NCI-H82 treated with DMSO at 0.1 percent for 48 hours (cell line): ENCODE measurements around the gene PATE3.

ENCODE experiments used
- DNase-seq: peaks from one replicate; lab custom pipeline; 2025; ENCODE audit not compliant: unreplicated experiment; lab: John Stamatoyannopoulos, UW

The PATE3 gene, protein sequence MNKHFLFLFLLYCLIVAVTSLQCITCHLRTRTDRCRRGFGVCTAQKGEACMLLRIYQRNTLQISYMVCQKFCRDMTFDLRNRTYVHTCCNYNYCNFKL

DNA sequence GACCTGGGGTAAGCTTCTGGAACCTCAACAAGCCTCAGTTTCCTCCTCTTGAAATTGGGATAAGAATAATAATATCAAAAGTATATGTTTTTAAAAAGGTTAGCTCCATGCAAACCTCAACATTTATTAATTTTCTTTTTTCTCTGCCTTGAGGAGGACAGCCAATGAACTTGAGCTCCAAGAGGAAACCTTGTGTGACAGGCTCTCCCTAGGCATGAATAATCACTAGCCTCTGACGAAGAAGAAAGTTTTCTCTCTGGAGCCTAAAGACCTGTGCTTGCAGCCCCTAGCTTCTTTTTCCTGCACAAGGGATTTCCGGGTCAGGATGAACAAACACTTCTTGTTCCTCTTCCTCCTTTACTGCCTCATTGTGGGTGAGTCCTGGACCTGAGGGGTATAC is at the start of gene PATE3:
PATE3 (plus strand) TSS at position 301 of the 400 bp plus-strand sequence; CDS start at position 326, 25 bp downstream.
- DNase-seq: no peak

DNA sequence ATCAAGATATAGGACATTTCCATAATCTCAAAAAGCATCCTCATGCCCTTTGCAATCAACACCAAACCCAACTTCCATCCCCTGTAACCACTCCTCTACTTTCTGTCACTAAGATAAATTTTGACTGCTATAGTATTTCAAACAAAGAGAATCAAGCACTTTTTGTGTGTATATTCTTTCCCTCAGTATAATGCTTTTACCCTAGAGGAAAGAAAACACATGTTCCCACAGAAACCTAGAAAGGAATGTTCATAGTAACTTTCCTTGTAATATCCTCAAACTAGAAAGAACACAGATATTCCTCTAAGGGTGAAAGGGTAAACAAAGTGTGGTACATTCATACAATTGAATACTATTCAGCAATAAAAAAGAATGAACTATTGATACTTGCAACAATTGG is 47.3 kb upstream of the PATE3 start:
- DNase-seq: no peak

DNA sequence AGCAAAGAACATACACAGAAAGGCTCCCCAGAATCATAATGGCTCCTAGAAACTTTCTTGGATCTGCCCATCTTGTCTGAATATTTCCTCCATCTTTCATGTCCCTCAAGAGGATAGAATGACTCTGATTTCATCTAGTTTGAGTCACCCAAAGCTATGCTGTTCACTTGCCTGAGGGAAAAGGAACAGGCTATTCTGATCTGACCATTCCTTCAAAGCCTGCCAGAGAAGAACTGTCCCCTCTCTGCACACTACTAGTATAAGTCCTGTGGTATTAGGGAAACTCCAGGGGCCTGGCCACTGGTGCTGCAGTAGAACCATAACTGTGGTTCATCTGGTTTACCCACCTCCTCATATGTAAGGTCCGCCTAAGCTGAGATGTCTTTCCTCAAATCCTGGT is 44.2 kb upstream of the PATE3 start:
- no peak for DNase-seq

DNA sequence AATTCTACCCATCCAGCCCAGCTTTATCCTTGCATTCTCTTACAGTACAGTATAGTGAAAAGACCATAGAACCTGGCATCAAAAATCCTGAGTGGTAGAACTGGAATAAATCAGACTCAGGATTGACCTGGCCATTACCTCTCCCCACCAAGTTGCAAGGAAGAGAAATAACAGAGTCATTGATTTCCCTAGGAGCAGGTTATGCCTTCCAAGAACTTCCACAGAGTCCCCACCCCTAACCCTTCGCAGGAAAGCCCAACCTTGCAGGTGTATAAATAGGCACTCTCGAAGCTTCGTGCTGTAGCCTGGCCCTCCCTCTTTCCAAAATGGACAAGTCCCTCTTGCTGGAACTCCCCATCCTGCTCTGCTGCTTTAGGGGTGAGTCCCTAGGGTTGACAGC is 41.9 kb upstream of the PATE3 start, which contains the start of gene PATE1:
PATE1 (plus strand) TSS at position 301 of the 400 bp plus-strand sequence; CDS start at position 327, 26 bp downstream.
- no peak for DNase-seq

DNA sequence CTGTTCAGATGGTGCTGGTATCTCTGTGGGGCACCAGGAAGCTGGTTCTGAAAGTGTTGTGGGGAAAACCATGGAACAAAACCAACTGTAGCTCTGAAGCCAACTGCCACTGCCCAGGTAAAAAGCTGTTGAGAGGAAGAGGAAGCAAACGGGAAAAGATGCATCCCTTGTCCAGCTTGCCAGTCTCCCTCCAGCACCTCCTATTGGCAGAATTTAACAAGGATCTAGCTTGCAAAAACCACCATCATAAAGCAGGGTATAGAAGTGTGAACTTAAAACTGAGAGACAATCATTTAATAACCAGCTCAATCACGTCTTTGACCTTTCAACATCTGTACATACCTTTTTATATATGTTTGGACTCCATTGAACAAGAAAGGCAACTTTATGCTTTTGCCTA is 37.3 kb upstream of the PATE3 start:
- no peak for DNase-seq

DNA sequence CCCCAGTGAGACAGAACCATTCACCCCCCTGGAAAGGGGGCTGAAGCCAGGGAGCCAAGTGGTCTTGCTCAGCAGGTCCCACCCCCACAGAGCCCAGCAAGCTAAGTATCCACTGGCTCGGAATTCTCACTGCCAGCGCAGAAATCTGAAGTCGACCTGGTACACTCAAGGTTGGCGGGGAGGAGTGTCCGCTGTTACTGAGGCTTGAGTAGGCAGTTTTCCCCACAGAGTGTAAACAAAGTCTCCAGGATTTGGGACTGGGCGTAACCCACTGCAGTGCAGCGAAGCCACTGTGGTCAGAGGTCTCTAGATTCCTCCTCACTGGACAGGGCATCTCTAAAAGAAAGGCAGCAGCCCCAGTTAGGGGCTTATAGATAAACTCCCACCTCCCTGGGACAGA is 31.9 kb upstream of the PATE3 start:
- no peak for DNase-seq

DNA sequence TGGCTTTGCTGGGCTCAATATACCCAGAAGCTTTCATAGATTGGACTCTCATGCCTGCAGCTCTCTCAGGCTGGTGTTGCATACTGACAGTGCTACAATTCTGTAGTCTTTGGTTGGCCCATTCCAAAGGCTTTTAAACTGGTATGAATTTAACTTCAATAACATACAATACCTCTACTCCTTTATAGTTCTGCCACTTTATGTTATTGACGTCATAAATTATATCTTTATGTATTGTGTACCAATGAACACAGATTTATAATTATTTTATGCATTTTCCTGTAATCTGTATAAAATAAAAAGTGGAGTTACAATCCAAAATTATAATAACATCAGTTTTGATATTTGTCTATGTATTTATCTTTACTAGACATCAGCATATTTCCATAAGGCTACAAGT is 25.5 kb upstream of the PATE3 start:
- no peak for DNase-seq

DNA sequence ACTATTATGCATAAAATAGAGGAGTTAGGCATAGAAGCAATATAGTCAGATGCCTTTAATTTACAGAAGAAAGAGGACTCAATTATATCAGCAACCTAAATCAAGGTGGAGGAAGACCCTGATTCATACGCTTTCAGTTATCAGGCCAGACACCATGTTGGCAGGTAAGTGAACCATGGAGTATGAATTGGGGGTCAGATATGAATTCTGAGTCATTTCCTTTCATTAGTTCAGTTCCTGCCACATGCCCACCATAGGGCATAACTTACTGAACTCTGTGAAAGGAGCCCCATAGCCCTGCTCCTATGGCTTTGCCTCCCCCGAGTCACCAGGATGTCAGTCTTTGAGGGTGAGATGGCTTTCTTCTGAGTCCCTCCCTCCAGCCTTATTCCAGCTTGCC is 24.4 kb upstream of the PATE3 start:
- no peak for DNase-seq

DNA sequence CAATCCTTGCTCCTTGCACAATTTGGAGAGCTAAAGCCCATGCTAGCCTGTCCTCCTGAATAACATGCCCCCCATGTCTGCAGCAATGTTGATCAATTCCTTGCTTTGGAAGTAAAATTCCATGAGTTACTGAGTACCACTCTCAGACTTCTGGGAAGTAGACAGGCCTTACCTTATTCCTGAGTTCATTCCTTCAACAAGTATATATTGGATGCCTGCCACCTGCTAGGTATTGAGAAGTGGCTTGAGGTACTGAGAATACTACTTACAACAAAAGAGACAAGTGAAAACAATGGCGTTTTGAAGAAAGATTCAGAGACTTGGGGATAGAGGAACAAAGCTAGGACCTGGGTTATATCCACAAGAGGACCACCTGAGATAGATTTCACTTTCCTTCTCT is 21.7 kb upstream of the PATE3 start:
- DNase-seq: no peak

DNA sequence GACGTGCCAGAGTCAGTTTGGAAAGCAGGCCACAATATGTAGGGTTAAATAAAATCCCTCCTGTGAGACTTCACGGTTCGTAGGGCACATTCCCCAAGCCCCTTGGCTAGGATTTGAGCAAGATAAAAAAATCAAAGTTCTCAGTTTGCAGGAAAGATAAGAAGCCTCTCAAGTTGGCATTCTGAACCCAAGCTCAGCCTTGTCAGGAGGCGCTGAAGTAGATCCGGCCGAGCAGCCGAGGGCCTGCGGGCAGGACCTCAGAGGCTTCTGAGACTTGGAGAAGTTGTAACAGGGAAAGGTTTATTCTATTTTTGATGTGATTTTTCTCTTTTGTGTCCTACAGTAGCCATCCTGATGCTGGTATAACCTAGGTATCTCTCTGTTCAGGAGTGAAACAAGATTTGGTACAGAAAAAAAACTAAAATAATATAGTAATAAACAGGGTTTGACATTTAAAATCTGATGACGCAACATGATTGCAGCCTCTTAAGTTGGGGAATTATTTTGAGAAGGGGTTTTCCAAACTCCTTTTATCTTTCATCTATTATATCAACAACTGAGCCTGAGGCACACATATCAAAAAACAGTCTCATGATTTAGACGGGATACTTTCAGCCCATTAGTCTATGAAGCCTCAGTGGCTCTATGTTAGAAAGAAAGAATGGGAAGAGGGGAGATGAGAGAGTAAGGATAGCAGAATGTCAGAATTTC is 19.4 kb upstream of the PATE3 start:
- no peak for DNase-seq

DNA sequence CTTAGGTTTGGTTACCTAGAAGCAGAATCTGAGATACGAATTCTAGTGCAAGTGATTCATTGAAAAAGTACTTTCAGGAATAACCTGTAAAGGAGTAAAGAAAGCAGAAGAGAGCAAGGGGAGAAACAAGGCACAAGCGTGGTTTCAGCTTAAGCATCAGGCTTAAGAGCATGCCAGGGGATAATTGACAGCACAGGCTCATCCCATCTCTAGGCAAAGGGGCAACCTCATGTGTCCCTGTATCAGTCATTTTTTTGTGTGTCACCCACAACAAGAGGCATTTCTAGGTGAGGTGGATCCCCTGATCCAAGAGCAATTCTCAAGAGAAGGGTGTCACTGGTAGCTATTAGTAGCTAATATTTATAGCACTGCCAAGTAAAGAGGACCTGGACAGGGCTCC is 17.3 kb upstream of the PATE3 start:
- no peak for DNase-seq

DNA sequence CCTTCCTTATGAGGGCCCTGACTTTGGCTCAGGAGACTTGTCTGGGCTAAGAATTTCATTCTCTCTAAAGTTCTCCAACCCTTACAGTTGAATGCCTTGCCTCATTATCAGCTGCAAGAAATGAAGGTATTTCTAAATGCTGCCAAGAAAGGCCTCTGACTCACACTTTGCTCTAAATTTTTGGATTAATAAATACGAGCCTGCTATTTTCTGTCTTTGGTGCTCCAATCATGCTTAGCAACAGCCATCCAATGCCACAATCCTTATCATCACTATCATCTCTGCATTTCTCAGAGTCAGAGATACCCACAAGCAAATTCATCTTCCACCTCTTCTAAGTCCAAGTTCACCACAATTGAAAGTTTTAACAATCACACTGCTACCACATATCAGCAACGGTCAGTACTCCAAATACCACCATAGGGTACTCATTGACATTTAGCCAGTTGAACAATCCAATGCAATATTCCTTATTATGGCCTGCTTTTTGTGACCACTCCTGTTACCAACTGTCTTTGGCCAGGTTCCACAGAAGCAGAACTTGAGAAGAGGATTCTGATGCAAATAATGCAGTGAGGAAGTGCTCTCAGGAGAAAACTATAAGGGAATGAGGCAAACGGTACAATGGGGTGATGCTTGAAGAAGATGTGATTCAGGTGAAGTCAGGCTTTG is 15.0 kb upstream of the PATE3 start:
- no peak for DNase-seq

DNA sequence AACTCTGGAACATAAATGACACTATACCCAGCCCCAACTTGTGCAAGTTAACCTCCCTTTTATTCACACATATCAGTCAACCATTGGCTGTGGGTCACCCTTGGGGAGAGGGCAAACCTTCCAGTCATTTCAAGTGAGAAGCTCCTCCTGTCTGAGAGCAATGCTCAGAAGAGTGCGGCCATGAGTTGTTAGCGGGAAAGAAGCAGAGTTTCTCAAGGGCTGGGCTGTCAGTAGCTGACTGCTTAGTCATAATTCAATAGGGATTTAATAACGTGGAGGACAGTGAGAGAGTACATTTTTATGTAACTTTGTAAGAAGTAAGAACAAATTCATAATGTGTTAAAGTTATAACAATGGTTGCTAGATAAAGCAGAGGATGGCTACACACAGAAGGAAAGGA is 14.4 kb upstream of the PATE3 start:
- DNase-seq: no peak

DNA sequence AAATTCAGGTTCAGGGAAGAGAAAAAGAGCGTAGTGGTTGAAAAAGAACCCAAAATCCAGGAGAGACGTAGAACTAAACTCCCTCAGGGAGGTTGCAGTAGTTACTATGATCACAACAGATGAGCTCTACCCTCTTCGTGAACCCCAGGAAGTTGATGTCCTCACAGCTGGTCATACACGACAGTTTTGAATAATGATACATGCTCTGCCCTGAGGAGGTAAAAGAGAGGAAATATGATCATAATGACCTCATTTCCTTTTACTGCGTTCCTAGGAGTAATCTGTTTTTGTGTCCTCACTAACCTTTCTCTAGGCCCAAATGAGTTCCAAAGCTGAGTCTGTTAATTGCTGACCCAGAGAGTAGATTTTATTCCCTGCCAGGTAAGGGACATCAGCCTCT is 10.6 kb upstream of the PATE3 start:
- no peak for DNase-seq

DNA sequence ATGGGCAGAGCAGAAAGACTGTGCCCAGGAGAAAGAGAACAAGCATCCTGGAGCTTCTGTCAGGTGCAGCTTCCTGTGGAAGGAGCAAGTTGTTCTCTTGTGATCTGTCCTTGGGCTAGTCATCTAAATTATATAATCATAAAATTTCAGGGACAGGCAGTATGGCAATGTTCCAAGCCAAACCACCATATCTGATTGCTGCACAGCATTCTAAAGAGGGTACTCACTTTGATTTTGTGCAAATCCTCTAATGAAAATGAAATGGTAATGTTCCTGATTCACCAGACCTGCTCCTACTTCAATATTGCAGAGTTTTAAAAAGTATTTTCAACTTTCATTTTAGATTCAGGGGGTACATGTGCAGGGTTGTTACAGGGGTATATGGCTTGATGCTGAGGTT is 9.2 kb upstream of the PATE3 start, which contains the start of gene PATE2:
PATE2 (minus strand) TSS at position 101 of the 400 bp plus-strand sequence; CDS start at position 46, 55 bp downstream.
- DNase-seq: no peak

DNA sequence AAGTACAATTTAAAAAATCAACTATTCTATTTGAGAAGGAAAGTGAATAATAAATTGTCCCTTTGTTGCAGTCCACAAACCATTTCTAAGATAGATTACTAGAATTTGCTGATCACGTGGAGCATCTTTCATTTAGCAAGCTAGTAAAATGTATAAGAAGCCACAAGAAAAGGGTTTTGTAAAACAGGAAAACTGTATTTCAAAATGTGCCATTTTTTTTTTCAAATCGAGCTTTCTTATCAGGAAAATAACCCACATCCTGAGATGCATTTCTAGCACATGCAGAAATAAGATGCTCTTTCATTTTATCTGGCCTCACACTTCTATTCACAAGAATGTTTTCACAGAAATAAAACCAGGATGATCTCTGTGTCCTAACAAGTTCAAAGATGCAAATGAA is 3.2 kb upstream of the PATE3 start:
- DNase-seq: no peak

DNA sequence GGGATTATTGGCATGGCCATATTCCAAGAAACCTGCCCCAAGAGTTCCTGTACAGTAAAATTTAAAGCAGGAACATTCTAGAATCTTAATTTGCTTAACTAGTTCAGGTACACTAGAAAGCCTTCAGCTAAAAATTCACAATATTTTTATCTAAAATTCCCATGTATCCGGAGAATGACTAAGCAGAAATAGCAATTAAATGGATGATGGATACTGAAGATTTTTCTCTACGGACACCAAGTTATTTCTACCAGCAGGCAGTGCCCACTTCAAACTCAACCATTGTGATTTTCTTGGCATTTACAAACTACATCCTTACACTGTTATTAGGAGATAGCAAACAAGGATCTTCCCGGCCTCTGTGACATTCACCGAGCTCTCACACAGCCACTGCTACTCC is 2.9 kb downstream of the PATE3 start:
- no peak for DNase-seq

DNA sequence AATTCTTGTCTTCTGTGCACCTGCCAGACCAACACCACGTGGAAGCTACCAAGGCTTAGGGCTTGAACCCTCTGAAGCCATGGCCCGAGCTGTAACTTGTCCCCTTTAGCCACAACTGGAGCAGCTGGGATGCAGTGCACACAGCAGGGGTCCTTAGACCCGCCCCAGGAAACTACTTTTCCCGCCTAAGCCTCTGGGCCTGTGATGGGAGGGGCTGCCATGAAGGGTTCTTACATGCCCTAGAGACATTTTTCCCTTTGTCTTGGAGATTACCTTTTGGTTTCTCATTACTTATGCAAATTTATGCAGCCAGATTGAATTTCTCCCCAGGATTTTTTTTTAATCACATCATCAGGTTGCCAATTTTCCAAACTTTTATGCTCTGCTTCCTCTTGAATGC is 9.7 kb downstream of the PATE3 start:
- no peak for DNase-seq

DNA sequence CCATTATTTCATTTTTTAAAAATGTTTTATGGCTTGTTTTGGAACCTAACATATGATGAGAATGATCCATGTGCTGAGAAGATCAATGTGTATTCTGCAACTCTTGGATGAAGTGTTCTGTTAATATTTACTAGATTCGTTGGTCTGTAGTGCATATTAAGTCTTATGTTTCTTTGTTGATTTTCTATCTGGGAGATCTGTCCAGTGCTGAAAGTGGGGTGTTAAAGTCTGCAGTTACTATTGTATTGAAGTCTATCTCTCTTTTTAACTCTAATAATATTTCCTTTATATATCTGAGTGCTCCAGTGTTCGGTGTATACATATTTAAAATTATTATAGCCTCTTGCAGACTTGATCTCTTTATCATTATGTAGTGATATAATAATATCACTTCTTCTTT is 11.9 kb downstream of the PATE3 start:
- DNase-seq: no peak

DNA sequence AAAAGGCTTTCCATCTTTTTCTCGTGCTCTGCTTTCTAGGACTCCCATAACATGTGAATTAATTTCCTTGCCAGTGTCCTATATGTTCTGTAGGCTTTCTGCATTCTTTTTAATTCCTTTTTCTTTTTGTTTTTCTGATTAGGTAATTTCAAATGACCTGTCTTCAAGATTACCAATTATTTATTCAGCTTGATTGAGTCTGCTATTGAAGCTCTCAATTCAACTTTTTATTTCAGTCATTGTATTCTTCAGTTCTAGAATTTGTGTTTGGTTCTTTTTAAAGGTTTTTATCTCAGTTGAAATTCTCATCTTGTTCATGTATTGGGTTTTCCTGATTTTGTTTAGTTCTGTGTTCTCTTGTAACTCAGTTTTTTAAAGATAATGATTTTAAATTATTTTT is 14.5 kb downstream of the PATE3 start:
- no peak for DNase-seq

DNA sequence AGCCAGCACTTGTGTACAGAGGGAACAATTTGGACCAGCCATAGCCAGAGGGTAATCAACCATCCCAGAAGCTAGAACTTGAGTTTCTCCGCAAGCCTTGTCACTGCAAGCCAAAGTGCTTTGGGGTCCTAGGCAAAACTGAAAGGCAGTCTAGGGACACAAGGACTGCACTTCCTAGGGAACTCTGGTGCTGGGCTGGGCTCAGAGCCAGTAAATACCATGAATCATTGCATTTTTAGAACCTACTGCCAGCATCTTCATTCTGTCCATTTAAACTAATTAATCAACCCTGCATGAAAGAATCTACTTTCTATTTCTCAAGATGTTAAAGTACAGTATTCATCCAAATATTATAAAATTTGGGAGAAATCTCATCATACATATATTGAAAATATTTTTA is 20.0 kb downstream of the PATE3 start:
- DNase-seq: no peak

DNA sequence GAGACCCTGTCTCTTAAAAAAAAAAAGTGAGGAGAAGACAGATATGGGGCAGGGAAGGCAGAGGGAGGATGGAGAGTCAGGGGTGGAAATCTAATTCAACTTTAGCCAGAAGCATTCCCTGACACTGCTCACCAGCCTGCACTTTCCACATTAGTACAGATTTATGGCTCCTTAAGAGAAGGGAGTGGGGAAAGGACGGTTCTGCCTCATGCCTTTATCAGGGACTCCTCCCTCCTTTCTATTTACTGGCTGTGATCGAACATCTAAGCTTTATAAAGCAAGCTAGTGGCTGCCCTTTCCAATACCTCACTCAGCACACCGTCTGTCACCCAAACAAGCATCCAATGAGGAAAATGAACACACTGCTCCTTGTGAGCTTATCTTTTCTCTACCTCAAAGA is 45.1 kb downstream of the PATE3 start, which contains the start of gene PATE4:
PATE4 (plus strand) TSS at position 301 of the 400 bp plus-strand sequence; CDS start at position 345, 44 bp downstream.
- DNase-seq: no peak
